Hepatocyte (in vitro differentiated cells): ENCODE measurements around the gene SHISA7. TPM values are rescaled to one million over a fixed set of nuclear protein-coding genes. Genes with fewer than 3 reads are reported as not detected.
A peak's percentile ranks its signal among the peaks of the same experiment; 100 is the strongest.
"Not testable (repeated sequence)": the region's sequence is repeated elsewhere in the genome, so short reads cannot be mapped to it uniquely, and the experiment has no call there.

ENCODE experiments used
- DNase-seq: peaks from one replicate; pipeline ENCODE4 v3.0.0-alpha.2; 2016; ENCODE audit warnings: low spot score
- H2AFZ ChIP-seq: fragments of 200-600 bp; sonication (generic); 2 replicates; pipeline ENCODE4 v1.6.0; 2016; ENCODE audit warnings: antibody characterized with exemption, mild to moderate bottlenecking
- H3K27ac ChIP-seq: fragments of 200-600 bp; sonication (generic); 2 replicates; pipeline ENCODE4 v1.5.1; 2016; ENCODE audit warnings: mild to moderate bottlenecking
- H3K27me3 ChIP-seq: fragments of 200-600 bp; sonication (generic); 2 replicates; pipeline ENCODE4 v1.6.1; 2016
- H3K36me3 ChIP-seq: fragments of 200-600 bp; sonication (generic); replicated peaks from 2 replicates; pipeline ENCODE4 v1.5.1; 2016; ENCODE audit warnings: low read depth; ENCODE audit not compliant: insufficient read depth
- H3K4me1 ChIP-seq: fragments of 200-600 bp; sonication (generic); 2 replicates; pipeline ENCODE4 v1.5.1; 2016; ENCODE audit warnings: mild to moderate bottlenecking, moderate library complexity; ENCODE audit not compliant: insufficient read depth
- H3K4me2 ChIP-seq: fragments of 200-600 bp; sonication (generic); 2 replicates; pipeline ENCODE4 v1.6.0; 2016
- H3K4me3 ChIP-seq: fragments of 200-600 bp; sonication (generic); 2 replicates; pipeline ENCODE4 v1.5.1; 2016; ENCODE audit warnings: mild to moderate bottlenecking
- H3K79me2 ChIP-seq: fragments of 200-600 bp; sonication (generic); 2 replicates; pipeline ENCODE4 v1.6.0; 2017; ENCODE audit warnings: mild to moderate bottlenecking
- H3K9me2 ChIP-seq: fragments of 200-600 bp; sonication (generic); replicated peaks from 2 replicates; pipeline ENCODE4 v1.6.0; 2017; ENCODE audit warnings: mild to moderate bottlenecking; ENCODE audit not compliant: insufficient read depth
- H3K9me3 ChIP-seq: fragments of 200-600 bp; sonication (generic); 2 replicates; pipeline ENCODE4 v1.5.1; 2016; ENCODE audit warnings: low read depth, mild to moderate bottlenecking
- H4K20me1 ChIP-seq: fragments of 200-600 bp; sonication (generic); 2 replicates; pipeline ENCODE4 v1.6.0; 2016; ENCODE audit warnings: mild to moderate bottlenecking; ENCODE audit not compliant: insufficient read depth, poor library complexity, severe bottlenecking
- EZH2 ChIP-seq: fragments of 200-600 bp; sonication (generic); IDR thresholded peaks from 2 replicates; pipeline ENCODE4 v1.6.1; 2016; ENCODE audit warnings: antibody characterized with exemption, mild to moderate bottlenecking, borderline replicate concordance
- EZH2phosphoT487 ChIP-seq: fragments of 200-600 bp; sonication (generic); IDR thresholded peaks from one replicate; pipeline ENCODE4 v1.6.1; 2018; ENCODE audit warnings: antibody characterized with exemption, mild to moderate bottlenecking, low read depth, moderate library complexity; ENCODE audit not compliant: unreplicated experiment, severe bottlenecking
- WGBS: methylation state at CpG from one replicate; pipeline ENCODE4 v1.1.6; 2016; ENCODE audit warnings: low lambda C conversion rate; ENCODE audit errors: missing lambda C conversion rate; 5-methylcytosine and 5-hydroxymethylcytosine counted together
- polyA plus RNA-seq: library from polyadenylated mRNA; unstranded; fragments of >200 nt; fragmentation: Nextera tagmentation; extraction: Ambion mirVana; gene quantifications from 2 replicates; pipeline ENCODE4 v1.2.1, GENCODE V29; 2016
- total RNA-seq: library from RNA; depleted of rRNA; stranded (reverse); fragments of >200 nt; gene quantifications from 2 replicates; pipeline ENCODE4 v1.2.3, GENCODE V29; 2014
- TF ChIP-seq, protein P1 (sequence below): fragments of 200-600 bp; sonication (generic); IDR thresholded peaks from 2 replicates; pipeline ENCODE4 v1.5.1; 2016; ENCODE audit warnings: antibody characterized with exemption, mild to moderate bottlenecking; ENCODE audit not compliant: poor library complexity

The SHISA7 gene
- total and polyA plus RNA-seq, 2 experiments from 2014 or later = not detected

DNA sequence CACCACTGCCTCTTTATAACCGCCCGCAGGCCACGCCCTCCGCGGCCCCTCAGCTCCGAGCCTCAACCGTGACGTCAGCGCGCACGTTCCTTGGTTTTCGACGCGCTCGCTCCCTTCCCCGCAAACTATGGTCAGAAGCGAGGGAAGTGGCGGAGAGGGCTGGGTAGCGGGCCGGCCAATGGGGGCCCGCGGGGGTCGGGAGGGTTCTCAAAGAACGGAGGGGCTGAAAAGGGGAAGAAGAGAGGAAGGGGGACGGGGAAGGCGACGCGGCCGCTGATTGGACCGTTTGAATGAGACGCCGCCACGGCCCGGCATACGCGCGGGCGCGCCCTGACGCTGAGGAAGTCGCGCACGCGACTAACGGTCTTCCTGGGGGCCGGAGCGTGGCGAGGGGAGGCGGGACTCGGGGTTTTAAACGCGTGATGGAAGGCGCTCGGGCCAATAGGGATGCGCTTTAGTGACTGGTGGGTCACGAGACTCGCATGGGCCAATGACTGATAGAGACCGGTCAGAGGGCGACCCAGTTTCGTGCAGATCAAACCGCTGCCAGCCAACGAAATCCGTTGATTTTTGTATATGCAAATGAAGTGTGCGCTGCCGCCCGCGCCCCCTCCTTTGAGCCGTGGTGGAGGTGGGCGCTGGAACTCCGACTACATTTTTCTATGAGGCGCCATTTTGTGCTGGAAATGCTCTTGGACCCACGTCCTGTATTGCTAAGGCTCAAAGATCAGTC is 35.1 kb downstream of the SHISA7 start:
- Histone ChIP-seq H3K9me3 (no peaks in the 10 kb centered on the region), H4K20me1 (peaks cover 5% of the 10 kb centered on the region), H3K27ac (peak overlapping the region; percentile 95), H3K4me1 (peaks cover 10% of the 10 kb centered on the region), H3K36me3 (no peaks in the 10 kb centered on the region), H3K9me2 (no peaks in the 10 kb centered on the region), H3K4me3 (peak overlapping the region; percentile 2), H3K27me3 (no peaks in the 10 kb centered on the region), H2AFZ (peak overlapping the region; percentile 78), H3K79me2 (peaks cover 36% of the 10 kb centered on the region), H3K4me2 (peak overlapping the region; percentile 87)
- TF ChIP-seq, protein P1, sequence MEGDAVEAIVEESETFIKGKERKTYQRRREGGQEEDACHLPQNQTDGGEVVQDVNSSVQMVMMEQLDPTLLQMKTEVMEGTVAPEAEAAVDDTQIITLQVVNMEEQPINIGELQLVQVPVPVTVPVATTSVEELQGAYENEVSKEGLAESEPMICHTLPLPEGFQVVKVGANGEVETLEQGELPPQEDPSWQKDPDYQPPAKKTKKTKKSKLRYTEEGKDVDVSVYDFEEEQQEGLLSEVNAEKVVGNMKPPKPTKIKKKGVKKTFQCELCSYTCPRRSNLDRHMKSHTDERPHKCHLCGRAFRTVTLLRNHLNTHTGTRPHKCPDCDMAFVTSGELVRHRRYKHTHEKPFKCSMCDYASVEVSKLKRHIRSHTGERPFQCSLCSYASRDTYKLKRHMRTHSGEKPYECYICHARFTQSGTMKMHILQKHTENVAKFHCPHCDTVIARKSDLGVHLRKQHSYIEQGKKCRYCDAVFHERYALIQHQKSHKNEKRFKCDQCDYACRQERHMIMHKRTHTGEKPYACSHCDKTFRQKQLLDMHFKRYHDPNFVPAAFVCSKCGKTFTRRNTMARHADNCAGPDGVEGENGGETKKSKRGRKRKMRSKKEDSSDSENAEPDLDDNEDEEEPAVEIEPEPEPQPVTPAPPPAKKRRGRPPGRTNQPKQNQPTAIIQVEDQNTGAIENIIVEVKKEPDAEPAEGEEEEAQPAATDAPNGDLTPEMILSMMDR = no peak
- no peak for TF ChIP-seq EZH2
- no peak for TF ChIP-seq EZH2phosphoT487
- DNase-seq = peak; percentile 99
- under 1% methylated on average over 36 of the region's 72 CpGs for WGBS

GRCh38 chr19:55407550-55407799 is 35.6 kb downstream of the SHISA7 start, which contains the start of gene UBE2S:
Gene UBE2S, minus strand, starts transcription at chr19:55407788. Its CDS starts 199 bp downstream, at chr19:55407589.
- Histone ChIP-seq H3K27ac (peak within 1 kb of the TSS; percentile 95), H3K79me2 (peaks cover 37% of the 10 kb centered on the region), H3K4me3 (peak within 1 kb of the TSS; percentile 76), H3K4me2 (peak within 1 kb of the TSS; percentile 87), H2AFZ (peak within 1 kb of the TSS; percentile 78)
- 0% methylated on average over 11 of the region's 36 CpGs for WGBS
- H4K20me1 ChIP-seq, H3K9me3 ChIP-seq, H3K9me2 ChIP-seq, H3K36me3 ChIP-seq, H3K4me1 ChIP-seq, H3K27me3 ChIP-seq, DNase-seq: not testable (repeated sequence)

GRCh38 chr19:55406826-55407549 is 36.1 kb downstream of the SHISA7 start:
- H4K20me1 ChIP-seq = peaks cover 5% of the 10 kb centered on the region
- 17% methylated on average over 25 of the region's 35 CpGs for WGBS
- H3K36me3 ChIP-seq = no peaks in the 10 kb centered on the region
- peak; percentile 63 for DNase-seq
- peaks cover 10% of the 10 kb centered on the region for H3K4me1 ChIP-seq
- H3K9me2 ChIP-seq = no peaks in the 10 kb centered on the region
- H3K79me2 ChIP-seq = peaks cover 37% of the 10 kb centered on the region
- peak overlapping the region; percentile 87 for H3K4me2 ChIP-seq
- H3K9me3 ChIP-seq = no peaks in the 10 kb centered on the region
- TF ChIP-seq, protein P1 = no peak
- TF ChIP-seq EZH2 (no peak), EZH2phosphoT487 (no peak)
- no peaks in the 10 kb centered on the region for H3K27me3 ChIP-seq
- H3K4me3 ChIP-seq = peak overlapping the region; percentile 76
- peak overlapping the region; percentile 32 for H2AFZ ChIP-seq
- H3K27ac ChIP-seq = peak overlapping the region; percentile 93

- Histone ChIP-seq H3K9me3 (no peaks in the 10 kb centered on the region), H3K27ac (no peak overlapping the region), H3K4me3 (peak overlapping the region; percentile 76), H2AFZ (no peak overlapping the region), H3K4me1 (peaks cover 10% of the 10 kb centered on the region), H3K36me3 (no peaks in the 10 kb centered on the region), H3K4me2 (peak overlapping the region; percentile 87), H3K9me2 (no peaks in the 10 kb centered on the region), H3K27me3 (no peaks in the 10 kb centered on the region), H3K79me2 (peaks cover 37% of the 10 kb centered on the region), H4K20me1 (peaks cover 5% of the 10 kb centered on the region)
- WGBS = 84% methylated on average over 14 of the region's 14 CpGs
- no peak for TF ChIP-seq EZH2
- TF ChIP-seq, protein P1 = no peak
- no peak for DNase-seq
Measured at GRCh38 chr19:55406091-55406825, 36.8 kb downstream of the SHISA7 start.
